HepG2 (cell line): ENCODE data around the gene PCYT2. TPM values are rescaled to one million over a fixed set of nuclear protein-coding genes. Genes with fewer than 3 reads are reported as not detected.

ENCODE experiments used
- ETV5 ChIP-seq: IDR thresholded peaks from 2 replicates; pipeline ENCODE4 v1.6.1; 2018; ENCODE audit warnings: missing biosample characterization, missing genetic modification reagents, inconsistent platforms, borderline replicate concordance
- HOXD1 ChIP-seq: sonication (generic); formaldehyde crosslinking; IDR thresholded peaks from 2 replicates; pipeline ENCODE4 v1.5.0; 2020; ENCODE audit warnings: missing genetic modification reagents
- MBNL3 ChIP-seq: fragments of 250-450 bp; sonication (Bioruptor Pico); conservative IDR thresholded peaks from 2 replicates; pipeline ENCODE4 v1.8.0; 2022; ENCODE audit warnings: mild to moderate bottlenecking, inconsistent platforms
- NFAT5 ChIP-seq: sonication (generic); formaldehyde crosslinking; IDR thresholded peaks from 2 replicates; pipeline ENCODE4 v1.4.0; 2020; ENCODE audit warnings: missing genetic modification reagents
- NFE2L1 ChIP-seq: sonication (generic); formaldehyde crosslinking; IDR thresholded peaks from 2 replicates; pipeline ENCODE4 v1.4.0; 2020; ENCODE audit warnings: missing genetic modification reagents, mild to moderate bottlenecking, borderline replicate concordance
- REL ChIP-seq: sonication (generic); formaldehyde crosslinking; conservative IDR thresholded peaks from 2 replicates; pipeline ENCODE4 v1.8.0; 2022; ENCODE audit warnings: mild to moderate bottlenecking, missing genetic modification reagents, moderate library complexity
- SNAPC2 ChIP-seq: sonication (generic); formaldehyde crosslinking; IDR thresholded peaks from 2 replicates; pipeline ENCODE4 v1.8.1; 2022; ENCODE audit warnings: mild to moderate bottlenecking, missing genetic modification reagents
- SPEN ChIP-seq: sonication (generic); formaldehyde crosslinking; IDR thresholded peaks from 2 replicates; pipeline ENCODE4 v1.5.1; 2020; ENCODE audit warnings: low read depth, mild to moderate bottlenecking, missing genetic modification reagents
- TAF1 ChIP-seq: sonication (generic); formaldehyde crosslinking; IDR thresholded peaks from 2 replicates; pipeline ENCODE4 v1.4.0; 2020; ENCODE audit warnings: missing genetic modification reagents
- ZMYM3 ChIP-seq: sonication (generic); formaldehyde crosslinking; IDR thresholded peaks from 2 replicates; pipeline ENCODE4 v1.5.1; 2020; ENCODE audit warnings: mild to moderate bottlenecking, missing genetic modification reagents
- ZNF354B ChIP-seq: sonication (generic); formaldehyde crosslinking; IDR thresholded peaks from 2 replicates; pipeline ENCODE4 v1.8.0; 2022; ENCODE audit warnings: mild to moderate bottlenecking, missing genetic modification reagents
- ZNF557 ChIP-seq: sonication (generic); formaldehyde crosslinking; IDR thresholded peaks from 2 replicates; pipeline ENCODE4 v1.4.0; 2020; ENCODE audit warnings: missing genetic modification reagents
- ZNF749 ChIP-seq: sonication (generic); formaldehyde crosslinking; IDR thresholded peaks from 2 replicates; pipeline ENCODE4 v1.8.0; 2022; ENCODE audit warnings: mild to moderate bottlenecking, missing genetic modification reagents, moderate library complexity, borderline replicate concordance
- ZSCAN30 ChIP-seq: sonication (generic); formaldehyde crosslinking; IDR thresholded peaks from 2 replicates; pipeline ENCODE4 v1.5.0; 2020; ENCODE audit warnings: mild to moderate bottlenecking, missing genetic modification reagents
- polyA plus RNA-seq, 8 experiments: library from polyadenylated mRNA; depleted of rRNA in 3 of 8; stranded (reverse) in 7 of 8; unstranded in 1 of 8; fragments of >200 nt; fragmentation: Illumina TruSeq in 4 of 8; extraction: Trizol in 4 of 8; gene quantifications; 2 replicates each; pipeline versions ENCODE4 v1.2.1 to v1.2.3, GENCODE V29; 2011 to 2016; ENCODE audit warnings: low read depth in 4 of 8, missing spikeins in 1 of 8, mixed read lengths in 1 of 8; ENCODE audit not compliant: insufficient read depth in 1 of 8
- total RNA-seq, 5 experiments: library from RNA; depleted of rRNA; stranded (reverse); fragments of >200 nt; fragmentation: Illumina TruSeq; extraction: Trizol; gene quantifications; 2 replicates each; pipeline ENCODE4 v1.2.3, GENCODE V29; 2016; ENCODE audit warnings: low read depth in 1 of 5
- TF ChIP-seq, protein P1 (sequence below): sonication (generic); formaldehyde crosslinking; IDR thresholded peaks from 2 replicates; pipeline ENCODE4 v1.9.0; 2021; ENCODE audit warnings: missing genetic modification reagents, borderline replicate concordance
- TF ChIP-seq, protein P2 (sequence below): sonication (generic); formaldehyde crosslinking; IDR thresholded peaks from 2 replicates; pipeline ENCODE4 v1.8.0; 2022; ENCODE audit warnings: mild to moderate bottlenecking, missing genetic modification reagents, borderline replicate concordance
- TF ChIP-seq, protein P3 (sequence below): sonication (generic); formaldehyde crosslinking; conservative IDR thresholded peaks from 2 replicates; pipeline ENCODE4 v1.8.0; 2022; ENCODE audit warnings: mild to moderate bottlenecking, moderate library complexity, missing genetic modification reagents

PCYT2 gene
- total and polyA plus RNA-seq, 2 of the 13 experiments (the other 11 are each of a cell fraction or from before 2014, with no cell fraction given) = 147 to 297 TPM

GRCh38 chr17:81927653-81928543 is 16.7 kb upstream of the PCYT2 start, which contains the start of gene MAFG (continued):
- TF ChIP-seq NFAT5 (CRISPR knock-in tag) (peak; percentile 48; the same call in 1 of the 2 replicates), MBNL3 (CRISPR knock-in tag) (no peak), ZSCAN30 (CRISPR knock-in tag) (no peak), ZNF749 (CRISPR knock-in tag) (no peak), NFE2L1 (CRISPR knock-in tag) (no peak), SPEN (CRISPR knock-in tag) (peak; percentile 80), SNAPC2 (CRISPR knock-in tag) (peak; percentile 68; the same call in 1 of the 2 replicates), ZNF557 (no peak), REL (CRISPR knock-in tag) (peak; percentile 81; the same call in 1 of the 2 replicates), ZNF354B (CRISPR knock-in tag) (no peak), ZMYM3 (CRISPR knock-in tag) (no peak), HOXD1 (CRISPR knock-in tag) (no peak; the same call in none of the 2 replicates), ETV5 (CRISPR knock-in tag) (peak; percentile 12; the same call in 1 of the 2 replicates), TAF1 (CRISPR knock-in tag) (peak; percentile 48)
- TF ChIP-seq, protein P1, sequence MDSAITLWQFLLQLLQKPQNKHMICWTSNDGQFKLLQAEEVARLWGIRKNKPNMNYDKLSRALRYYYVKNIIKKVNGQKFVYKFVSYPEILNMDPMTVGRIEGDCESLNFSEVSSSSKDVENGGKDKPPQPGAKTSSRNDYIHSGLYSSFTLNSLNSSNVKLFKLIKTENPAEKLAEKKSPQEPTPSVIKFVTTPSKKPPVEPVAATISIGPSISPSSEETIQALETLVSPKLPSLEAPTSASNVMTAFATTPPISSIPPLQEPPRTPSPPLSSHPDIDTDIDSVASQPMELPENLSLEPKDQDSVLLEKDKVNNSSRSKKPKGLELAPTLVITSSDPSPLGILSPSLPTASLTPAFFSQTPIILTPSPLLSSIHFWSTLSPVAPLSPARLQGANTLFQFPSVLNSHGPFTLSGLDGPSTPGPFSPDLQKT (CRISPR knock-in tag) = no peak
- TF ChIP-seq, protein P2, sequence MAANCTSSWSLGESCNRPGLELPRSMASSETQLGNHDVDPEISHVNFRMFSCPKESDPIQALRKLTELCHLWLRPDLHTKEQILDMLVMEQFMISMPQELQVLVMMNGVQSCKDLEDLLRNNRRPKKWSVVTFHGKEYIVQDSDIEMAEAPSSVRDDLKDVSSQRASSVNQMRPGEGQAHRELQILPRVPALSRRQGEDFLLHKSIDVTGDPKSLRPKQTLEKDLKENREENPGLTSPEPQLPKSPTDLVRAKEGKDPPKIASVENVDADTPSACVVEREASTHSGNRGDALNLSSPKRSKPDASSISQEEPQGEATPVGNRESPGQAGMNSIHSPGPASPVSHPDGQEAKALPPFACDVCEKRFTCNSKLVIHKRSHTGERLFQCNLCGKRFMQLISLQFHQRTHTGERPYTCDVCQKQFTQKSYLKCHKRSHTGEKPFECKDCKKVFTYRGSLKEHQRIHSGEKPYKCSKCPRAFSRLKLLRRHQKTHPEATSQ (CRISPR knock-in tag) = no peak
- TF ChIP-seq, protein P3, sequence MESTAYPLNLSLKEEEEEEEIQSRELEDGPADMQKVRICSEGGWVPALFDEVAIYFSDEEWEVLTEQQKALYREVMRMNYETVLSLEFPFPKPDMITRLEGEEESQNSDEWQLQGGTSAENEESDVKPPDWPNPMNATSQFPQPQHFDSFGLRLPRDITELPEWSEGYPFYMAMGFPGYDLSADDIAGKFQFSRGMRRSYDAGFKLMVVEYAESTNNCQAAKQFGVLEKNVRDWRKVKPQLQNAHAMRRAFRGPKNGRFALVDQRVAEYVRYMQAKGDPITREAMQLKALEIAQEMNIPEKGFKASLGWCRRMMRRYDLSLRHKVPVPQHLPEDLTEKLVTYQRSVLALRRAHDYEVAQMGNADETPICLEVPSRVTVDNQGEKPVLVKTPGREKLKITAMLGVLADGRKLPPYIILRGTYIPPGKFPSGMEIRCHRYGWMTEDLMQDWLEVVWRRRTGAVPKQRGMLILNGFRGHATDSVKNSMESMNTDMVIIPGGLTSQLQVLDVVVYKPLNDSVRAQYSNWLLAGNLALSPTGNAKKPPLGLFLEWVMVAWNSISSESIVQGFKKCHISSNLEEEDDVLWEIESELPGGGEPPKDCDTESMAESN (CRISPR knock-in tag) = peak; percentile 77; the same call in 1 of the 2 replicates
